Activated CD8-positive, alpha-beta memory T cell treated with anti-CD3 and anti-CD28 coated beads for 1 hour (primary cell): ENCODE measurements around the gene GABRA4.

Experiments
- DNase-seq, 2 donors: peaks; one replicate each; pipeline ENCODE4 v3.0.0-alpha.2; 2020; ENCODE audit warnings: low read depth in 1 of 2; ENCODE audit errors: extremely low read depth in 1 of 2

Gene GABRA4

DNA sequence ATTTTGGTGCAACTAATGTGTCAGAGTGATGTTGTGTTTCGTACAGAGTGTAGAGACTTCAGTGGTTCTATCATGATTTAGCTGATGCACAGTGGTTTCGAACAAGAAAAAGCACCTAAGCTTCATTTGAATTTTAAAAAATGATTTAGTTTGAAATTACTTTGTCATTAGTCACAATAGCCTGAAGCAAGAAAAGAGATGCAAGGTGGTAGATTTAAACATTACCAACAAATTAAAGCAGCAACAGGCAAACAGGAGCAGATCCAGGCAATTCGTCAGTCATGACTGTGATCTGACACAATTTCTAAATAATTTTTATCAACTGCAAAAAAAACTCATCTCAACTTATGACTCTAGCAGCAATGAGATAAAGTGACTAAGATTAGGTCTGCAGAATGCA lies 59.7 kb downstream of the GABRA4 start:
- DNase-seq, result no peak

- DNase-seq, result no peak
These were observed 61.4 kb downstream of the GABRA4 start for GRCh38 chr4:46931981-46932380.

DNA sequence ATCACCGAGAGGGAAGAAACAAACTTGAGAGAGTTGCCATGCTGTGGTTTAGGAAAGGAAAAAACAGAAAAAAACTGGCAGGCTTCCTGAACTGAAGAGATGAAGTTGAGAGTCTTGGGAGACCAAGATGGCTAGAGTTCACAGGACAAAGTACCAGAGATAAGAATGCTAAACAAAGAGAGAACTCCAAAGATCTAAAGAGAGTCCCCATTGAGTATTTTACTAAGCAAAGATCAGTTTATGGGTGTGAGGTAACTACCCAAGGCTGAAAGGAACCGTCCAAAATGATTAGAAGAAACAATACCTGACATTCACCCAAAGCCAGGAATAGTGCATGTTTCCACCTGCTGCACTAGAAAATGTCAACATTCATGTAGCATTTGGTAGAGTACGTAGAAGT lies 62.5 kb downstream of the GABRA4 start:
- DNase-seq, result no peak

GRCh38 chr4:46927201-46927600 lies 66.2 kb downstream of the GABRA4 start:
- DNase-seq, result no peak

GRCh38 chr4:46924789-46925529 lies 68.4 kb downstream of the GABRA4 start:
- no peak for DNase-seq

DNA sequence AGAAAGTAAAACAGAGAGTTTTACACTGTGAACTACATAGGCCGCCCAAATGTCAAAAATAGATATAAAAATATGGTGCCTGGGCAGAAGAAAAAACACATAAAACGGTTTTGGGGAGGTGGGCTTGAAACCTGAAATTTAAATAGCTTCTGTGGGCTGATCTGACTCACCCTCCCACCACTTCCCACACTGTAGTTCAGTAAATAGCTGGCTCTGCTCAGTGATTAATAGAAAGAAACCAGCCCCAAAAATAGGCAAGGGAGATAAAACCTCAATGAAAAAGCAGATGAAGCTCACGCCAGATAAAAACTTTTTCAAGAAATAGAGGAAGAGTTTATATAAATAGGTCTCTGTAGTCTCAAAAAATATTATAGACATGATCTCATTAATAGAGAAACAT lies 71.2 kb downstream of the GABRA4 start:
- DNase-seq, result no peak

GRCh38 chr4:46909078-46909477 lies 84.3 kb downstream of the GABRA4 start, which contains the start of gene COX7B2:
Gene COX7B2, minus strand, starts transcription at chr4:46909245. Its CDS starts 174,053 bp downstream, at chr4:46735192.
- no peak for DNase-seq

- DNase-seq, result no peak
These were observed 85.2 kb downstream of the GABRA4 start for GRCh38 chr4:46908148-46908547.

DNA sequence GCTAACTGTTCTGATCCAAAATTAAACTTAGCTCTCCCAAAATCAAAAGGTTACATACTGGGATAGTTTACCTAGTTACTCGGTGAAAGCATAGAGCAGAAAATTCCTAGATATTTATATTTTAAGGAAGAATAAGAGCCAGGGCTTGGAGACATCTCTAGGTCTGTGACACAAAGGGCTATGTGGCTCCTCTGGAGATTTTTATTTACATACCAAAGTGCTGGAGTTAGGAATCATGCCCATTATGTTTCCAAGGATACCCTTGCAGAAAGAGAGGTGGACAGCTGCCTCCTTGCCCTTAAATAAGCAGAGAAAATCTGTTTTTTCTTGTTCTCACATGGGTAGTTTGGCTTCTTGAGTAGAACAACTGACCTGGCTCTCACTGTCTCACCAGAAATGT lies 93.3 kb downstream of the GABRA4 start:
- no peak for DNase-seq

- no peak for DNase-seq
These were observed 98.6 kb downstream of the GABRA4 start for GRCh38 chr4:46894826-46895225.

- DNase-seq, result no peak
These were observed 103.3 kb downstream of the GABRA4 start for GRCh38 chr4:46890056-46890455.

GRCh38 chr4:46889410-46889809 lies 104.0 kb downstream of the GABRA4 start:
- DNase-seq, result no peak

DNA sequence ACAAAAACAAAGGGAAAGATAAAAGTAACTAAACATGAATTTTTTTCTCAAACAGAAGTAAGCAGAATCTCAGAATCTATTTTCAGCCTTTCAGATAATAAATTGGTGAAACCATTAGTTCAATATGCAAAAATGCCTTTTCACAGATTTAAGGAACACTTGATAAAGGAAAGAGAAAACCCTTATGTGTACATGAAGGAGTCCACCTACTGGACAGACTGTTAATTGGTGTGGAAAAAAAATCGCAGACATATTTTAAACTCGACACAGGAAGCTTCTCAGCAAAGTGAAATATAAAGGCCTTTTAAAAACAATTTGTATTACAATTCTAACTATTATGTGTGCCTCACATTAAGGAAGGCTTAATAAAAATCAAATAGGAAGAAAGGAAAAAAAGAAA lies 106.7 kb downstream of the GABRA4 start:
- DNase-seq, result no peak

DNA sequence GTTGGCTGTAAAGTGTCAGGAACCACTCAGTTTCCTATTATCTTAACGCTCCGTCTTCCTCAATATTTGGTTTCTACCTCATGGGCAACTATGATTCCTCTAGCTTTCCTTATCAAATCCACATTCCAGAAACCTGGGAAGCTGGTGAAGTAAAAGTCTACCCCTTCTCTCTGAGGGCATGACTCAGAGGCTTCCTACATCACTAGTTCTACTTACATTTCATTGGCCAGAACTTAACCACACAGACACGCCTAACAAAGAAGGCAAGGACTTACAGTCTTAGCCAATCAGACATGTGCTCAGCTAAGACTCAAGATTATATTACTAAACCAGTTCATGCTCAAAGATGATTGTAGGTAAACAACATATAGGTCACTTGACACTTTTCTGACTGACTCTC lies 114.7 kb downstream of the GABRA4 start:
- DNase-seq, result no peak

DNA sequence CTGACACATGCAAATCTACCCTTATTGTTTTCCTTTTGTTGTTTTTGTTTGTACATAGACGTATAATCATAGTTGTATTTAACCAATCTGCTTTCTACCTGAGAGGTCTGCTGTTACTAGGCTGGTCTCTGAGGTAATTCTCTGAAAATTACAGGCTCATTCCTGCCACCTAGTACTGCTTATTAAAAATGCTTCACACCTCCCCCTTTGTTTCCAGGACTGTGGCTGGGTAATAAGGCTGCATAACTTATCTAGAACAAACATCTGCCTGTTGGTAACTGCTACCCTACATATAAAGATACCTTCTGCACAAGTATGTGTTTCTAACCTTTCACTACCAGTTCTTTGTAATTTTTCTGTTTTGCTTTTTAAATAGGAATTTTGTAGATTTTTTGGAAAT lies 118.6 kb downstream of the GABRA4 start:
- no peak for DNase-seq

DNA sequence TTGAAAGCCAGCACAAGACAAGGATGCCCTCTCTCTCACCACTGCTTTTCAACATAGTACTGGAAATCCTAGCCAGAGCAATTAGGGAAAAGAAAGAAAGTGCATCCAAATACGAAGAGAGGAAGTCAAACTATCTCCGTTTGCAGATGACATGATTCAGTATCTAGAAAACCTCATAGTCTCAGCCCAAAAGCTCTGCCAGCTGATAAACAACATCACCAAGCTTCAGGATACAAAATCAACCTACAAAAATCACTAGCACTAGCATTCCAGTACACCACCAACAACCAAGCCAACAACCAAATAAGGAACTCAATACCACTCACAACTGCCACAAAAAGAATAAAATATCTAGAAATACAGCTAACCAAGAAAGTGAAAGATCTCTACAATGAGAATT lies 123.0 kb downstream of the GABRA4 start:
- DNase-seq, result no peak
